Smooth muscle cell of bladder (primary cell): ENCODE results near the gene CD276. TPM values are rescaled to one million over a fixed set of nuclear protein-coding genes. Genes with fewer than 3 reads are reported as not detected.

ENCODE experiments used
- total RNA-seq: library from RNA; depleted of rRNA; stranded (reverse); fragments of >200 nt; gene quantifications from 2 replicates; pipeline ENCODE4 v1.2.3, GENCODE V29; 2014

CD276 gene
- total RNA-seq = 69.3 and 104 TPM in 2 replicates

GRCh38 chr15:73683777-73684580 is at the start of gene CD276:
TSS of gene CD276 (plus strand) at chr15:73684383. CDS start at chr15:73699640, 15,257 bp downstream.

GRCh38 chr15:73753250-73754130 is 69.3 kb downstream of the CD276 start, which contains the start of gene INSYN1:
TSS of gene INSYN1 (minus strand) at chr15:73753351. CDS start at chr15:73751130, 2,221 bp downstream.

Other genes with a start within 250 kb of the CD276 start
- not detected in 2 replicates for gene REC114, start 241.2 kb upstream of the CD276 start, total RNA-seq
- gene NPTN, start 51.0 kb upstream of the CD276 start, total RNA-seq = 158 and 160 TPM in 2 replicates
- 2.0 and 5.1 TPM in 2 replicates for gene INSYN1, start 69.0 kb downstream of the CD276 start, total RNA-seq
- not detected in 2 replicates for gene TBC1D21, start 189.2 kb downstream of the CD276 start, total RNA-seq
- 55.9 and 65.4 TPM in 2 replicates for gene LOXL1, start 242.1 kb downstream of the CD276 start, total RNA-seq